ENCODE results near the gene ZNF467.

DNA sequence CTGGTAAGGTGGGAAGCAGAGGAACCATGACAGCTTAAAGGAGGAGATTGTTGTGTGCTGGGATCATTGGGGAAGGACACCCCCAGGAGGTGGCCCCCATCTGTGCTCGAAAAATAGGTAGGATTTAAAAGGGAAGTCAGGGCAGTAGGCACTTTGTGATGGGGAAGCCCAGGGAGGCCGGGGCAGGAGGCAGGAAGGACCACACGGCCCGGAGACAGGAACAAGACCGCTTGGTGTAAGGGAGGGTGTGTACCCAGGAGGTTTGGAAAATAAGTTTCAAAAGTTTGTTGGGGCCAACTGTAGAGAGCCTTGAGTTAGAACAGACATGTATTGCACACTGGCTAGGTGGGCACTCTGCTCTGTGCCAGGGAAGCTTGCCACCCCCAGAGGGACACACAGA lies 20.7 kb downstream of the ZNF467 start:
- TF ChIP-seq, protein P1, sequence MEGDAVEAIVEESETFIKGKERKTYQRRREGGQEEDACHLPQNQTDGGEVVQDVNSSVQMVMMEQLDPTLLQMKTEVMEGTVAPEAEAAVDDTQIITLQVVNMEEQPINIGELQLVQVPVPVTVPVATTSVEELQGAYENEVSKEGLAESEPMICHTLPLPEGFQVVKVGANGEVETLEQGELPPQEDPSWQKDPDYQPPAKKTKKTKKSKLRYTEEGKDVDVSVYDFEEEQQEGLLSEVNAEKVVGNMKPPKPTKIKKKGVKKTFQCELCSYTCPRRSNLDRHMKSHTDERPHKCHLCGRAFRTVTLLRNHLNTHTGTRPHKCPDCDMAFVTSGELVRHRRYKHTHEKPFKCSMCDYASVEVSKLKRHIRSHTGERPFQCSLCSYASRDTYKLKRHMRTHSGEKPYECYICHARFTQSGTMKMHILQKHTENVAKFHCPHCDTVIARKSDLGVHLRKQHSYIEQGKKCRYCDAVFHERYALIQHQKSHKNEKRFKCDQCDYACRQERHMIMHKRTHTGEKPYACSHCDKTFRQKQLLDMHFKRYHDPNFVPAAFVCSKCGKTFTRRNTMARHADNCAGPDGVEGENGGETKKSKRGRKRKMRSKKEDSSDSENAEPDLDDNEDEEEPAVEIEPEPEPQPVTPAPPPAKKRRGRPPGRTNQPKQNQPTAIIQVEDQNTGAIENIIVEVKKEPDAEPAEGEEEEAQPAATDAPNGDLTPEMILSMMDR (IDR thresholded peaks at IDR 0.05): no peak
- TF ChIP-seq POLR2A (IDR thresholded peaks at IDR 0.05): no peak

All from body of pancreas (tissue), 4 donors.